C4-2B (cell line): Measurements from ENCODE around the gene CBX5.

Experiments used
- H3K27ac ChIP-seq: fragments of 450-650 bp; 2 replicates; pipeline ENCODE4 v1.5.1; 2017
- CTCF ChIP-seq: fragments of 450-650 bp; conservative IDR thresholded peaks from 2 replicates; pipeline ENCODE4 v1.5.1; 2017; ENCODE audit warnings: mild to moderate bottlenecking
- ZFX ChIP-seq: fragments of 450-650 bp; IDR thresholded peaks from 2 replicates; pipeline ENCODE4 v1.6.1; 2017

The CBX5 gene

GRCh38 chr12:54280468-54281260 is 742 bp upstream of the CBX5 start, which contains the start of gene HNRNPA1:
Gene HNRNPA1 (plus strand): TSS chr12:54280726. CDS start chr12:54280808, 82 bp downstream.
- H3K27ac ChIP-seq, result peak within 1 kb of the TSS; percentile 95
- TF ChIP-seq ZFX (peak; percentile 77; the same call in 1 of the 2 replicates), CTCF (no peak)

DNA sequence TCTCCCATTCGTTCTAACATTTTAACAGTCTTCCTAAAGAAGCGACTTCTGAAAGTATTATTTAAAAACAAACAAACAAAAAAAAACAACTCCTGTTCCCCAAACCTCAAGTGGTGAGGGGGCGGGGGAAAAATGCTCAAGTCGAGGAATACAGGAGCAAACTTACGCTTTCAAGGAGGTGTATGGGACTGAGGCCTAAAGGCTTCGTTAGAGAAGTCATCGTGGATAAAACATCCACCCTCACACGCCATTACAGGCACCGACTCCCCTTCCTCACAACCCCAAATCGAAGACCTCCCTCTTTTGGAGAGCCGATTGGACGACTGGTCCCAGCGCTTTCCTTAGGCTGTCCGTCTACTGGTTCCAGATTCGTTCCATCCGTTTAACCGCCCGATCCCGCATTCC is 693 bp downstream of the CBX5 start:
- H3K27ac ChIP-seq, result peak overlapping the region; percentile 95
- TF ChIP-seq CTCF, result no peak
- TF ChIP-seq ZFX, result peak; percentile 53; the same call in 1 of the 2 replicates

- no peak for TF ChIP-seq CTCF
- no peak for TF ChIP-seq ZFX
- peak overlapping the region; percentile 15; the same call in 1 of the 2 replicates for H3K27ac ChIP-seq
Measured at GRCh38 chr12:54277823-54278276, 2.1 kb downstream of the CBX5 start.

DNA sequence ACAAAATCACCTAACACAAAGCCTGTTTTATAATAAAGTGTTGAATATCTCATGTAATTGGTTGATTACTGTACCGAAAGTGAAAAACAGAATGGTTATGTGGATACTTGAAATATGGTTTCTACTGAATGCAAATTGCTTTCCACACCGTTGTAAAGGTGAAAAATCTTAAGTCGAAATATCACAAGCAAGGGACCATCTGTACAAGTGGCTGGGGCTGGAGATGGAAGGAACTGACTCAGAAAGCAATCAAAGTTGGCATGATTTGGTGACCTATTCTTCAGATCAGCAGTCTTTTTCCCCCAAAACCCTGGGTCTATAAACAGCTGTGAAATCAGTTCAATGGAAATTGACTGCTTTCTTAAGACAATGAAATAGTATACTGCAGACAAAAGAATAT is 3.6 kb downstream of the CBX5 start:
- H3K27ac ChIP-seq, result no peak overlapping the region
- TF ChIP-seq ZFX (no peak), CTCF (no peak)

- peak overlapping the region; percentile 71; the same call in 1 of the 2 replicates for H3K27ac ChIP-seq
Measured at GRCh38 chr12:54273981-54274380, 5.9 kb downstream of the CBX5 start.

DNA sequence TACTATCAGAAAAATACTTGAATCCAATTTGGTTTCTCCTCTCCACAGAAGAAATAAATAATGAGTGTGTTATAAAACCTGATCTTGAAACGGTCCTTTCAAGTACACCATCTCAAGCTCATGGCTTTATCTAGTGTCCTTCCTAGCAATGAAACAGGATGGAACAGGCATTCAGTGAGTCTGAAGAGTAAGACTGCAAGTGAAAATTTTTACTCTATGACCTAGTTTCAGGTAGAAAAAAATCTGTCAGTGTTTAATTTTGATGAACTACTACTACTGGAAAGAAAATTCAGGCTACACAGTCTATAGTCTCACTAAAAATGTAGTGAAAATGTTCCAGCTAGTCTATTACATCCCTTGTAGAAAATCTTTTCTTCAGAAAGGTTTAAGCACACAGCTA is 7.7 kb downstream of the CBX5 start:
- TF ChIP-seq CTCF (no peak), ZFX (no peak)
- H3K27ac ChIP-seq, result no peak overlapping the region

More at GRCh38 chr12:54273981-54274380, 5.9 kb downstream of the CBX5 start:
- no peak for TF ChIP-seq CTCF
- TF ChIP-seq ZFX, result no peak

DNA sequence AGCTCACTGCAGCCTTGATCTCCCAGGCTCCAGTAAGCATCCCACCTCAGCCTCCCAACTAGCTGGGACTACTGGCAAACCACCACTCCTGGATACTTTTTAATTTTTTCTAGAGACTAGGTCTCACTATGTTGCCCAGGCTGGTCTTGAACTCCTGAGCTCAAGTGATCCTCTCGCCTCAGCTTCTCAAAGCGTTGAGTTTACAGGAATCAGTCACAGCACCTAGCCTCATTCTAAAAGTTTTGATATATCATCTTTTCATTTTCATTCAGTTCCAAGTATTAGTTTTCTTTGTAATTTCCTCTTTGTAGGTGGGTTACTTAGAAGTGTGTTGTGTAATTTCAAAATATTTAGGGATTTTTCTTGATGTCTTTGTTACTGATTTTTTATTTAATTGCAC is 9.6 kb downstream of the CBX5 start:
- TF ChIP-seq ZFX (no peak), CTCF (no peak)
- H3K27ac ChIP-seq, result no peak overlapping the region
